ENCODE results near the gene MAP4K4. TPM values are rescaled to one million over a fixed set of nuclear protein-coding genes. Genes with fewer than 3 reads are reported as not detected.

Gene MAP4K4
- total RNA-seq, 4 donors from 2014 or later, result 25.7 to 42.3 (median 29.8) TPM

GRCh38 chr2:101827246-101827645, 129.7 kb downstream of the MAP4K4 start:
- no peak overlapping the region for H3K4me3 ChIP-seq (ENCODE audit: low read depth, poor library complexity, severe bottlenecking)
- TF ChIP-seq CTCF (IDR thresholded peaks at IDR 0.05), result no peak
- TF ChIP-seq POLR2A (IDR thresholded peaks at IDR 0.05), result no peak
- 78 to 81% methylated on average over 2 of the region's 2 CpGs for WGBS, 2 donors
- no peak for DNase-seq (ENCODE audit: low spot score in 2 of 2)
- intact Hi-C loops (cut with DNase I; ENCODE audit: low total_unique reads), result loop anchor here (10.0 kb wide), 1 partner anchor 402 kb away; no protein-coding TSS in a partner anchor

GRCh38 chr2:101828257-101828656, 130.8 kb downstream of the MAP4K4 start:
- intact Hi-C loops (cut with DNase I; ENCODE audit: low total_unique reads), result loop anchor here (10.0 kb wide), 1 partner anchor 403 kb away; no protein-coding TSS in a partner anchor
- no peak overlapping the region for H3K4me3 ChIP-seq (ENCODE audit: low read depth, poor library complexity, severe bottlenecking)
- no peak for DNase-seq (ENCODE audit: low spot score in 2 of 2)
- TF ChIP-seq CTCF (IDR thresholded peaks at IDR 0.05) (no peak), POLR2A (IDR thresholded peaks at IDR 0.05) (no peak)
- WGBS, 2 donors, result 70 to 77% methylated on average over 5 of the region's 5 CpGs

- no peak overlapping the region for H3K4me3 ChIP-seq (ENCODE audit: low read depth, poor library complexity, severe bottlenecking)
- intact Hi-C loops (cut with DNase I; ENCODE audit: low total_unique reads), result loop anchor here (10.0 kb wide), 1 partner anchor 404 kb away; no protein-coding TSS in a partner anchor
- DNase-seq (ENCODE audit: low spot score in 2 of 2), result no peak
- TF ChIP-seq POLR2A (IDR thresholded peaks at IDR 0.05) (no peak), CTCF (IDR thresholded peaks at IDR 0.05) (no peak)
- 55 to 58% methylated on average over 7 of the region's 7 CpGs for WGBS, 2 donors
These were observed 131.3 kb downstream of the MAP4K4 start for GRCh38 chr2:101828673-101829334.

DNA sequence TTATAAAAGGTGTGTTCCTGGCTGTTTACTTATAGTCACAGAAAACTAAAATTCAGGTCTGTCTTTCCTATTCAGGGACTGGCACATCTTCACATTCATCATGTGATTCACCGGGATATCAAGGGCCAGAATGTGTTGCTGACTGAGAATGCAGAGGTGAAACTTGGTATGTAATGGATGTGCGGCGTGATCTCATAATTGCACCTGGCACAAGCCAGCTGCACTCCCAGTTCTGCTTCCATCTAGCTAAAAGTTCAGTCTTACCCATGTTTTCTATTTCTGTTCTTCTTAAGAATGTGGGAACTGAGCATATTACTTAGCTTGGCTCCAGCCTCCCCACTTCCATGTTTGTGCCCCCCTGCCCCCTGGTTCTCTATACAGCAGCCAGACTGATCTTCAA, 131.9 kb downstream of the MAP4K4 start:
- no peak for DNase-seq (ENCODE audit: low spot score in 2 of 2)
- WGBS, 2 donors, result 84 to 88% methylated on average over 3 of the region's 3 CpGs
- H3K4me3 ChIP-seq (ENCODE audit: low read depth, poor library complexity, severe bottlenecking), result no peak overlapping the region
- intact Hi-C loops (cut with DNase I; ENCODE audit: low total_unique reads), result loop anchor here (10.0 kb wide), 1 partner anchor 405 kb away; no protein-coding TSS in a partner anchor
- no peak for TF ChIP-seq CTCF (IDR thresholded peaks at IDR 0.05)
- TF ChIP-seq POLR2A (IDR thresholded peaks at IDR 0.05), result no peak

GRCh38 chr2:101830146-101830545, 132.6 kb downstream of the MAP4K4 start:
- 64 to 69% methylated on average over 1 of the region's 1 CpG for WGBS, 2 donors

More at GRCh38 chr2:101830146-101830545, 132.6 kb downstream of the MAP4K4 start:
- intact Hi-C loops (cut with DNase I; ENCODE audit: low total_unique reads), result no loop called here
- TF ChIP-seq CTCF (IDR thresholded peaks at IDR 0.05), result no peak
- TF ChIP-seq POLR2A (IDR thresholded peaks at IDR 0.05), result no peak
- DNase-seq (ENCODE audit: low spot score in 2 of 2), result no peak
- no peak overlapping the region for H3K4me3 ChIP-seq (ENCODE audit: low read depth, poor library complexity, severe bottlenecking)

All from lower leg skin (tissue), 4 donors.